NOMO-1 treated with dmso at 0.1 percent for 144 hours (cell line): ENCODE measurements around the gene IKZF3.
"Not testable (repeated sequence)": the region's sequence is repeated elsewhere in the genome, so short reads cannot be mapped to it uniquely, and the experiment has no call there.

Experiments
- DNase-seq: peaks from one replicate; lab custom pipeline; 2025; ENCODE audit not compliant: unreplicated experiment; lab: John Stamatoyannopoulos, UW

IKZF3 gene

GRCh38 chr17:39861235-39861634, 2.9 kb downstream of the IKZF3 start:
- DNase-seq = no peak

GRCh38 chr17:39855911-39856649, 8.0 kb downstream of the IKZF3 start:
- DNase-seq = not testable (repeated sequence)

- DNase-seq = no peak
These were observed 9.2 kb downstream of the IKZF3 start for GRCh38 chr17:39854909-39855308.

GRCh38 chr17:39852239-39852638, 11.9 kb downstream of the IKZF3 start:
- DNase-seq = no peak

- DNase-seq = not testable (repeated sequence)
These were observed 13.9 kb downstream of the IKZF3 start for GRCh38 chr17:39850186-39850585.

DNA sequence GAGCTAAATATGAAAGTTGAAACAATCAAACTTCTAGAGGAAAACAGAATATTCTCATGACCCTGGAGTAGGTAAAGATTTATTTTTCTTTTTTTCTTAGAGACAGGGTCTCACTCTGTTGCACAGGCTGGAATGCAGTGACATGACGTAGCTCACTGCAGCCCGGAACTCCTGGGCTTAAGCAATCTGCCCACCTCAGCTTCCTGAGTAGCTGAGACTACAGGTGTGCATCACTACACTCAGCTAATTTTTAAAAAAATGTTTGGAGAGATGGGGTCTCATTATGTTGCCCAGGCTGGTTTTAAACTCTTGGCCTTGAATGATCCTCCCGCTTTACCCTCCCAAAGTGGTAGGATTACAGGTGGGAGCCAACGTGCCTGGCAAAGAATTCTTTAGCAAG, 15.5 kb downstream of the IKZF3 start:
- DNase-seq = no peak

DNA sequence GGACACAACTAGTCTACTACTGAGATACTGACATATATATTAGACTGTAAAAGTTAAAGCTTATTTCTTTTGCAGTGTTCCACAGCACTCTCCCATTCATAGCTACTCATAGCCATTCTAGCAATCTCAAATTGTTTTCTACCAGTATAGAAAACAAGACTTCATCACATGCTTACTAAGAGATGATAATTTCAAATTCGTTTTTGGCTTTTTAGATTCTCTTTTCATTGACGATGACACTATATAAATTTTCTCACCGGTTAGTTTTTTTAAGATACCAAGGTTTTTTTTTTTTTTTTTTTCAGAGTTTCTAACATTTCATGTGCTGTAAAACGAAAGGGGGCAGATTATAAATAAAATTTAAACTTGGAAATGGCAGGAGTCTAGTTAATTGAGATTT, 17.9 kb downstream of the IKZF3 start:
- no peak for DNase-seq

DNA sequence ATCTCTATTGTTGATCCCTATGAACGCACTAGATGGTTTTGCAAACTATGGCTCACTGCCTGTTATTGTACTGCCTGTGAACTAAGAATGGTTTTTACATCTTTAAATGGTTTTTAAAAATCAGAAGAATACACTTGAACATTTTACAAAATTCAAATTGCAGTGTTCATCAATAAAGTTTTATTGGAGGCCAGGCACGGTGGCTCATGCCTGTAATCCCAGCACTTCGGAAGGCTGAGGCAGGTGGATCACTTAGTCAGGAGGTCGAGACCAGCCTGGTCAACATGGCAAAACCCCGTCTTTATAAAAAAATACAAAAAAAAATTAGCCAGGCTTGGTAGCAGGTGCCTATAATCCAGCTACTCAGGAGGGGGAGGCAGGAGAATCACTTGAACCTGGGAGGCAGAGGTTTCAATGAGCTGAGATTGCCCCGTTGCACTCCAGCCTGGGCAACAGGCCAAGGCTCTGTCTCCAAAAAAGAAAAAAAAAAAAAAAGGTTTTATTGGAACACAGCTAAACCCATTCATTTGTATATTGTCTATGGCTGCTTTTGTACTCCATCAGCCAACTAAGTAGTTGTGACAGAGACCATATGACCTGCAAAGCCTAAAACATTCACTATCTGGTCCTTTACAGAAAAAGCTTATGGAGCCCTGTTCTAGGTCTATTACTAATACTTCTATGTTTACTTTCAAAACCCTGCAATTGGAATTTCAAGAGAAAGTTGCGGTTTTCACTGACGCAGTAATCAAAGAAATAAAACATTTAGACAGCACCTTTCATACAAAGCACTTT, 18.9 kb downstream of the IKZF3 start:
- no peak for DNase-seq

DNA sequence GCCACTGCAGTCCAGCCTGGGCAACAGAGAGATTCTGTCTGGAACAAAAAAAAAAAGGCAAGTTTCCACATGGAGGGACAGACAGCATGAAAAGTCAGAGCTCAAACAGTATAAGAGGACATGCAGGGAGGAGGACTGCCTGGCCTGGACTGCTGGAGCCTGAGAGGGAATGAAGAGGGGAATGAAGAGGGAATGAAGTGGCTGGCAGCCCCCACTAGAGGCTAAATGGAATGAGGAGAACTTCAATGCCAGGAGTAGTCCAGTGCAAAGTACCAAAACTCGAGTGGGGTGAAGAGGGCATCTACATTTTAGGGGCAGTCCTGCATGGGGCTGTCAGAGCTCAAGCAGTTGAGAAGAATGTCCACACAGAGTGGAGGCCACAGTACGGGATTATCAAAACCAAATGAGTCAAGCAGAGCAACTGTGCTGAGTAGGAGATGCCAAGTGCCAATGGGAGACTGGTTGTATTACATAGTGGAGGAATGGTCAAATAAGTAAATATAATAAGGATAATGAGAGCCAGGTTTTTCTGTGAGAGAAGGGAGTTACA, 22.9 kb downstream of the IKZF3 start:
- no peak for DNase-seq

DNA sequence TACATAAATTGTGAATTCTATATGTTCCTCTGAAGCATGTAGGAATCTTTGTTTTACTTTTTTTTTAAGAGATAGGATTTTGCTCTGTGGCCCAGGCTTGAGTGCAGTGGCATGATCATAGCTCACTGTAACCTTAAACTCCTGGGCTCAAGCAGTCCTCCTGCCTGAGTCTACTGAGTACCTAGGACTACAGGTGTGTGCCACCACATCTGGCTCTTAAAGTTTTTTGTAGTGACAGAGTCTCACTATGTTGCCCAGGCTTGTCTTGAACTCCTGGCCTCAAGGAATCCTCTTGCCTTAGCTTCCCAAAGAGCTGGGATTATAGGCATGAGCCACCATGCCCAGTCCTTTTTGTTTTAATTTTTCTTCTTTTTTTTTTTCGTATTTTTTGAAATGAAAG, 25.3 kb downstream of the IKZF3 start:
- DNase-seq = no peak

- DNase-seq = no peak
These were observed 26.1 kb downstream of the IKZF3 start for GRCh38 chr17:39838057-39838456.

DNA sequence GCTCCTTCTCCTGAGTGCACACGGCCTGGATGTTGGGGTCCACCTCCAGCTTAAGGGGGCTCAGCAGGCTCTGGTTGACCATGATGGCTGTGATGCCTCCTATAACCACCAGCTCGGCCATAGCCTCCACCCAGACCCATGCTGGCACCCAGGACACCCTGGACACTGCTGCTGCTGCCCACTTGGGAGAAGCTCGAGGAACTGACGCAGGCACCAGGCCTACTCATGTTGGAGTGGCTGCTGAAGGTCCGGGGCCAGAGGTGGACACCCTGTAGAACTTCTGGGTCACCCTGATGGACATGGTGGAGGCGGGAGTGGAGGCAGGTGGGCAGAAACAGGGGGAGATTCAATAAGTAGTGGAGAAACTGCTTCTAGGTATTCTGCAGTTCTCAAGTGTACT, 28.0 kb downstream of the IKZF3 start:
- DNase-seq = no peak

DNA sequence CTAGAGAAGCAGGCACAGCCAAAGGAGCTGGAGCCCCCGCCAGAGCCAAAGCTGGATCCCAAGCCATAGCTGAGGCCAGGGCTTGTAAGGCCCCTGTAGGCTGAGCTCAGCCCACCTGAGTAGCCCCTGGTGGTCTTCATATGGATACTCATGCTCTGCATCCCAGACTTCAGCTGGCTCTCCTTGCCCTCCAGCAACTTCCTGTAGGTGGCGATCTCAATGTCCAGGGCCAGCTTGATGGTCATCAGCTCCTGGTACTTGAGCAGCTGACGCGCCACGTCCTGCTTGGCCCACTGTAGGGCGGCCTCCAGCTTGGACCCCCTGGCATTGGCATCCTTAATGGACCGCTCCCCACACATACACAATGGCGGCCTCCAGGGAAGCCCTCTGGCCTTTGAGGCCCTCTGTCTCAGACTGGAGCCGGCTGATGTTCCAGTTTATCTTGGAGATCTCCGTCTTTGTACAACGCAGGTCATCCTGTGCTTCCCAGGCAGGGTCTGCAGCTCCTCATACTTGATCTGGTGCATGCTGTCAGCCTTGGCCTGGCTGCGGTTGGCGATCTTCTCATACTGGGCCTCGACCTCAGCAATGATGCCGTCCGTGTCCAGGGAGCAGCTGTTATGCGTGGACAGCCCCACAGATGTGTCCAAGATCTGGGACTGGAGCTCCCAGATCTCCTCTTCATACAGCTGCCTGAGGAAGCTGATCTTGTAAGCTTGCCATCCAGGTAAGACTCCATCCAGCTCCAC, 28.9 kb downstream of the IKZF3 start:
- no peak for DNase-seq

- no peak for DNase-seq
These were observed 30.1 kb downstream of the IKZF3 start for GRCh38 chr17:39834017-39834416.

DNA sequence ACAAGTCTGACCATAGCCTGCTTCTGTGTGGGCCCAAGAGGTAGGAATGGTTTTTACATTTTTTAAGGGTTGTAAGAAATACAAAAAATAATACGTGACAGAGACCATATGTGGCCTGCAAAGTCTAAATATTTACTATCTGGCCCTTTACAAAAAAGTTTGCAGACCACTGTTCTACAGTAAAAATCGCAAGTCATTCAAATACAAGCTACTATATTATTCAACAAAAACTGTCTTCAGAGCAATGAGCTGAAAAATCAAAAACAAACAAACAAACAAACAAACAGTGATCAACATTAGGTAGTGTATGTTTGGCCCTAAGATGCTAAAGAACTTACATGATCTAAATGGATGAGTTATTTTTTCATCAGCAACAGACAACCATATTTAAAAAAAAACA, 32.5 kb downstream of the IKZF3 start:
- no peak for DNase-seq

DNA sequence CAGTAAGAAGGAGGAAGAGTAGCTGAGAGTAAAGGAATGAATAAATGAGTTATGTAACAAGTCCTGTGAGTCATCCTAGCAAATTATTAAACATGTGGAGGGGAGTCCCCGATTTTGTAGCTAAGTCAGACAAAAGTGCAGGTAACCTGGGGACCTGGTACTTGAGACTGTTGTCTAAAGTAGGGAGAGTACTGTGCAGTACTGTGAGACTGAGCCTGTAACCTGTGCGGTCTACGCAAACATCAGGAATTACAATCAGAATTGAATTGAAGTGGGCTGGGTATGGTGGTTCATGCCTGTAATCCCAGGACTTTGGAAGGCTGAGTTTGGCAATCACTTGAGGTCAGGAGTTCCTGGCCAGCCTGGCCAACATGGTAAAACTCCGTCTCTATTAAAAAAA, 35.7 kb downstream of the IKZF3 start:
- DNase-seq = no peak

- no peak for DNase-seq
These were observed 37.8 kb downstream of the IKZF3 start for GRCh38 chr17:39826334-39826733.

DNA sequence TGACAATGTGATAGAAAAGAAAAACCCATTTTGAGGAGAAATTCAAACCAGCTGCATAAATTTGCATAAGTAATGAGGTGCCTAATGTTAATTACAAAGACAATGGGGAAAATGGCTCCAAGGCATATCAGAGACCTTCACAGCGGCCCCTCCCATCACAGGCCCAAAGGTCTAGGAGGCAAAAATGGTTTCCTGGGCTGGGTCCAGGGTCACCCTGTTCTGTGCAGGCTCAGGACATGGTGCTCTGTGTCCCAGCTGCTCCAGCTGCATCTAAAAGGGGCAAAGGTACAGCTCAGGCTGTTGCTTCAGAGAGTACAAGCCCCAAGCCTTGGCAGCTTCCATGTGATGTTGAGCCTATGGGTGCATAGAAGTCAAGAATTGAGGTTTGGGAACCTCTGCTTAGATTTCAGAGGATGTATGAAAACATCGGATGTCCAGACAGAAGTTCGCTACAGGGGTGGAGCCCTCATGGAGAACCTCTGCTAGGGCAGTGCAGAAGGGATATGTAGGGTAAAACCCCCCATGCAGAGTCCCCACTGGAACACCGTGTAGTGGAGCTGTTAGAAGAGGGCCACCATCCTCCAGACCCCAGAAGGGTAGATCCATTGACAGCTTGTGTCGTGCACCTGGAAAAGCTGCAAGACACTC, 40.6 kb downstream of the IKZF3 start:
- no peak for DNase-seq

DNA sequence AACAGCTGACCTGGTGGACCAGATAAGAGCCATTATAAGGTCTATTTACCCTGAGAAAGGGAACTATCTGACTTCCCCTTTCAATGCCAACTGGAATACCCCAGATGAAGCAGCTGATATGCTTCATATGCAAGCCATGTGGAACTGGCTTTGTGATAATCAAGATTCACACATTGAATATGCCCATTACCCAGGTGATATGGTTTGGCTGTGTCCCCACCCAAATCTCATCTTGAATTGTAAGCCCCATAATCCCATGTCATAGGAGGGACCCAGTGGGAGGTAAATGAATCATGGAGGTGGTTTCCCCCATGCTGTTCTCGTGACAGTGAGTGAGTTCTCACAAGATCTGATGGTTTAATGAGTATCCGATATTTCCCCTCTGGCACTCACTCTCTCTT, 42.1 kb downstream of the IKZF3 start:
- DNase-seq = no peak

DNA sequence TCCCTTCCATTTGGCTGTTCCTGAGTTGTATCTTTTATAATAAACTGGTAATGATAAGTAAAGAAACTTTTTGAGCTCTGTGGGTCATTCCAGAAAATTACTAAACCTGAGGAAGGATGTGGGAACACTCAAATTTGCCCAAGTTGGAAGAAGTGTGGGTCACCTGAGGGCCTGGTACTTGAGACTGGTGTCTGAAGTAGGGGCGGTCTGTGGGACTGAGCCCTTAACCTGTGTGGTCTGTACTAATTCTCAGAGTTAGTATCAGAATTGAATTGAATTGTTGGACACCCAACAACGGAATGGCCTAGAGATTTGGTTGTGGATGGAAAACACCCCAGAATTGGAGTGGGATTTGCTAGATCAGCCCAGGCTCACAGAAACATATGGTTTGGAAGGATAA, 43.1 kb downstream of the IKZF3 start:
- no peak for DNase-seq

GRCh38 chr17:39820541-39820940, 43.6 kb downstream of the IKZF3 start:
- no peak for DNase-seq
